K562 (cell line): ENCODE measurements around the gene MKNK1. TPM values are rescaled to one million over a fixed set of nuclear protein-coding genes. Genes with fewer than 3 reads are reported as not detected.

Source experiments
- AFF1 ChIP-seq, 2 experiments: fragments of 450-650 bp; IDR thresholded peaks; 2 replicates each; pipeline ENCODE4 v1.6.1; 2018; ENCODE audit warnings: mild to moderate bottlenecking in 2 of 2, low read depth in 1 of 2; ENCODE audit not compliant: partially characterized antibody in 2 of 2
- CTCF ChIP-seq, 3 experiments: IDR thresholded peaks in 2 of 3; conservative IDR thresholded peaks in 1 of 3; 2 replicates each; pipeline ENCODE4 v1.5.1; 2011 to 2012; ENCODE audit warnings: low read length in 3 of 3, mild to moderate bottlenecking in 3 of 3, control low read depth in 2 of 3, improper control_type of control experiment in 1 of 3, inconsistent platforms in 1 of 3, low read depth in 1 of 3, mixed read lengths in 1 of 3, moderate library complexity in 1 of 3; ENCODE audit not compliant: insufficient read depth in 2 of 3
- E2F4 ChIP-seq: sonication (generic); formaldehyde crosslinking; IDR thresholded peaks from 2 replicates; pipeline ENCODE4 v1.8.0; 2022; ENCODE audit warnings: mild to moderate bottlenecking, low read depth, missing genetic modification reagents
- MAFK ChIP-seq: IDR thresholded peaks from 2 replicates; pipeline ENCODE4 v1.6.1; 2011; ENCODE audit warnings: low read length, improper control_type of control experiment
- REST ChIP-seq, 2 experiments: fragments of 450-650 bp; formaldehyde crosslinking in 1 of 2; IDR thresholded peaks; 2 replicates each; pipeline versions ENCODE4 v1.4.0 to v1.6.1; 2014 to 2020; ENCODE audit warnings: mild to moderate bottlenecking in 2 of 2, borderline replicate concordance in 1 of 2, low read depth in 1 of 2
- U2AF2 ChIP-seq: fragments of 200-400 bp; formaldehyde crosslinking; optimal IDR thresholded peaks from 2 replicates; pipeline ENCODE3; 2017; ENCODE audit warnings: low read depth, mild to moderate bottlenecking, low read length
- ZNF133 ChIP-seq: fragments of 250-450 bp; sonication (Bioruptor Pico); IDR thresholded peaks from 2 replicates; pipeline ENCODE4 v1.4.0; 2020; ENCODE audit warnings: mild to moderate bottlenecking
- polyA plus RNA-seq, 8 experiments: library from polyadenylated mRNA; depleted of rRNA in 4 of 8; stranded (reverse) in 5 of 8; unstranded in 3 of 8; fragments of >200 nt; fragmentation: Nextera tagmentation in 2 of 8; fragmentation: Illumina TruSeq in 1 of 8; extraction: Ambion mirVana in 2 of 8; extraction: Trizol in 1 of 8; gene quantifications; 2 replicates each; pipeline versions ENCODE4 v1.2.1 to v1.2.3, GENCODE V29; 2011 to 2014; ENCODE audit warnings: inconsistent platforms in 1 of 8, missing spikeins in 1 of 8
- total RNA-seq, 7 experiments: library from RNA; depleted of rRNA in 6 of 7; stranded (reverse); fragments of >200 nt in 6 of 7; fragmentation: Illumina TruSeq in 2 of 7; extraction: Trizol in 2 of 7; gene quantifications; 2 replicates each; pipeline versions ENCODE4 v1.2.1 to v1.2.3, GENCODE V29; 2011 to 2021; ENCODE audit warnings: low replicate concordance in 1 of 7

Gene MKNK1
- total and polyA plus RNA-seq, 9 of the 15 experiments (the other 6 are each of a cell fraction or from before 2014, with no cell fraction given), result 27.7 to 51.3 (median 43.7) TPM

GRCh38 chr1:46603858-46604549 lies at the start of gene MKNK1 (continued):
- TF ChIP-seq REST (IDR thresholded peaks at IDR 0.05; ENCODE audit: borderline replicate concordance), result no peak; the same call in 1 of the 2 replicates
- TF ChIP-seq REST (CRISPR knock-in tag; IDR thresholded peaks at IDR 0.05; ENCODE audit: low read depth), result peak; percentile 63; the same call in 1 of the 2 replicates
- no peak; the same call in 1 of the 2 replicates for TF ChIP-seq E2F4 (CRISPR knock-in tag)
- TF ChIP-seq MAFK, result no peak
- peak in 2 of 3 experiments; percentile 22 to 35; a peak in 4 of 6 replicates for TF ChIP-seq CTCF (IDR thresholded peaks at IDR 0.05 in 2 of 3, conservative IDR thresholded peaks at IDR 0.05 in 1 of 3; ENCODE audit: insufficient read depth in 2 of 3, low read depth in 1 of 3, low read length in 3 of 3)
- TF ChIP-seq ZNF133 (CRISPR knock-in tag), result 0 out of 2 replicates have a peak, but pooled peaks have one; percentile 40
- TF ChIP-seq AFF1 (IDR thresholded peaks at IDR 0.05; ENCODE audit: low read depth in 1 of 2, partially characterized antibody in 2 of 2), result peak in 1 of 2 experiments; percentile 27
- TF ChIP-seq U2AF2, result no peak
